ENCODE measurements around the gene ATP8A2.

DNA sequence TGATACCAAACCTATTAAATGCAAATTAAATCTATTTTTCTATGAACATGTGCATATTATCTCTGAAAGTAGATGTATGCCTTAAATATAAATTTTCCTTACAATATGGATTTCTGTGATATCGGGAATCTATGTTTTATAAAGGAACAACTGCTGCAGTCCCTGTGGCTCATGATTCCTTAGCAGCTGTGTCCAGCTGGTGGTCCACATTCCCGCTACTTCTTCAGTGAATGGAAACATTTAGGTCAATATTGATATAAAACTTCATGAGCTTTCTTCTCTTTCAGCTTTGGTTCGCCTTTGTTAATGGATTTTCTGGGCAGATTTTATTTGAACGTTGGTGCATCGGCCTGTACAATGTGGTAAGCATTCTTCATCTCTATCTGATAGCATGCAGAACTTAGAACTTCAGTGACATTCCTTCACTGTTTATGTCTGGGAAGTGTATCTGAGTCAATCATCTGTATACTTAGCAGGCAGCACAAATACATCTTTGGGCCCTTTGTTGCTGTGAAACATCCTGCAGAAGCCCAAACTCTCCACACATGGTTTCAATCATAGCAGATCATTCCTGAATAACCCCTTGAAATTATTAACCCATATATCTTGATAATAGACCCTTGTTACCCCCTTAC lies 456.2 kb downstream of the ATP8A2 start:
- no peak for TF ChIP-seq POLR2A (IDR thresholded peaks at IDR 0.05)
- TF ChIP-seq, protein P1, sequence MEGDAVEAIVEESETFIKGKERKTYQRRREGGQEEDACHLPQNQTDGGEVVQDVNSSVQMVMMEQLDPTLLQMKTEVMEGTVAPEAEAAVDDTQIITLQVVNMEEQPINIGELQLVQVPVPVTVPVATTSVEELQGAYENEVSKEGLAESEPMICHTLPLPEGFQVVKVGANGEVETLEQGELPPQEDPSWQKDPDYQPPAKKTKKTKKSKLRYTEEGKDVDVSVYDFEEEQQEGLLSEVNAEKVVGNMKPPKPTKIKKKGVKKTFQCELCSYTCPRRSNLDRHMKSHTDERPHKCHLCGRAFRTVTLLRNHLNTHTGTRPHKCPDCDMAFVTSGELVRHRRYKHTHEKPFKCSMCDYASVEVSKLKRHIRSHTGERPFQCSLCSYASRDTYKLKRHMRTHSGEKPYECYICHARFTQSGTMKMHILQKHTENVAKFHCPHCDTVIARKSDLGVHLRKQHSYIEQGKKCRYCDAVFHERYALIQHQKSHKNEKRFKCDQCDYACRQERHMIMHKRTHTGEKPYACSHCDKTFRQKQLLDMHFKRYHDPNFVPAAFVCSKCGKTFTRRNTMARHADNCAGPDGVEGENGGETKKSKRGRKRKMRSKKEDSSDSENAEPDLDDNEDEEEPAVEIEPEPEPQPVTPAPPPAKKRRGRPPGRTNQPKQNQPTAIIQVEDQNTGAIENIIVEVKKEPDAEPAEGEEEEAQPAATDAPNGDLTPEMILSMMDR (IDR thresholded peaks at IDR 0.05) = no peak

All from testis (tissue), 2 donors.